Measurements from ENCODE around the gene RNF212. TPM values are rescaled to one million over a fixed set of nuclear protein-coding genes. Genes with fewer than 3 reads are reported as not detected.
A peak's percentile ranks its signal among the peaks of the same experiment; 100 is the strongest.
"Not testable (repeated sequence)": the region's sequence is repeated elsewhere in the genome, so short reads cannot be mapped to it uniquely, and the experiment has no call there.

The RNF212 gene
- total RNA-seq, 1 donor from 2014 or later: 6.9 TPM

- TF ChIP-seq, protein P1, sequence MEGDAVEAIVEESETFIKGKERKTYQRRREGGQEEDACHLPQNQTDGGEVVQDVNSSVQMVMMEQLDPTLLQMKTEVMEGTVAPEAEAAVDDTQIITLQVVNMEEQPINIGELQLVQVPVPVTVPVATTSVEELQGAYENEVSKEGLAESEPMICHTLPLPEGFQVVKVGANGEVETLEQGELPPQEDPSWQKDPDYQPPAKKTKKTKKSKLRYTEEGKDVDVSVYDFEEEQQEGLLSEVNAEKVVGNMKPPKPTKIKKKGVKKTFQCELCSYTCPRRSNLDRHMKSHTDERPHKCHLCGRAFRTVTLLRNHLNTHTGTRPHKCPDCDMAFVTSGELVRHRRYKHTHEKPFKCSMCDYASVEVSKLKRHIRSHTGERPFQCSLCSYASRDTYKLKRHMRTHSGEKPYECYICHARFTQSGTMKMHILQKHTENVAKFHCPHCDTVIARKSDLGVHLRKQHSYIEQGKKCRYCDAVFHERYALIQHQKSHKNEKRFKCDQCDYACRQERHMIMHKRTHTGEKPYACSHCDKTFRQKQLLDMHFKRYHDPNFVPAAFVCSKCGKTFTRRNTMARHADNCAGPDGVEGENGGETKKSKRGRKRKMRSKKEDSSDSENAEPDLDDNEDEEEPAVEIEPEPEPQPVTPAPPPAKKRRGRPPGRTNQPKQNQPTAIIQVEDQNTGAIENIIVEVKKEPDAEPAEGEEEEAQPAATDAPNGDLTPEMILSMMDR (IDR thresholded peaks at IDR 0.05): no peak
- Histone ChIP-seq H3K9me3 (no peaks in the 10 kb centered on the region), H3K4me3 (no peak overlapping the region), H3K4me1 (peaks cover 10% of the 10 kb centered on the region), H3K27me3 (peaks cover 32% of the 10 kb centered on the region), H3K27ac (no peak overlapping the region), H3K36me3 (no peaks in the 10 kb centered on the region)
- DNase-seq (peak; percentile 35), ATAC-seq (no peak)
- intact Hi-C loops (cut with DNase I): no loop called here
Measured at GRCh38 chr4:1057403-1057745, 56.0 kb downstream of the RNF212 start.

DNA sequence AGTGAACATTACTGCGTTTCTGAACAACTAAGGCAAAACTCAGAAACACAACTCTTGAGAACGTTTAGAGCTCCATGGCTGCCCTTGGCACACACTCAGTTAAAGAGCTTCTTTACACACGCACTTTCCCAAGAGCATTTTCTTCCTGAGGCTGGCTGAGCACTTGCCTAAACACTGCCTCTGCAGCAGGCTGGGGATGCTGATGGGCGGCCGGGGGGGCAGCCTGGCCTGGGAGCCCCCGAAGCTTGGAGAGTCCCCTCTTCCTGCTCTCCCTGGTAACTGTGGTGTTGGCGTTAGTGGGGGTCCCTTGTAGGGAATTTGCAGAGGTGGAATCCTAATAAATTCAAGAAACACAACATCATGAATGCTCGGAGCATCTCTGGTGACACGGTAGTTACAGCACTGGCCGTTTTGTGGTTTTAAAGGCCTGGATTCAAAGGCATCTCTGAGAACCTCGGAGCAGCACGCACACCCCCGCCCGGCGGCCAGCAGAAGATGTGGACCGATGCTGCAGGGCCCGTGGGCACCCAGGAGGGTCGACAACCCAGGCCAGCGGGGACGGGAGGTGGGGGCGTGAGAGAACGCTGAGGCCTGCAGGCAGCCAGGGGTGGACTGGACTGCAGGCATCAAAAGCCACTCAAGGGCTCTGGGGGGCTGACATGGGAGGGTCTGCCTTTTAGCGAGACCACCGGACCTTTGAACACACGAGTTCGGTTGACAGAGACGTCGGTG, 56.5 kb downstream of the RNF212 start:
- Histone ChIP-seq H3K9me3 (no peaks in the 10 kb centered on the region), H3K4me1 (peaks cover 10% of the 10 kb centered on the region), H3K27me3 (peaks cover 37% of the 10 kb centered on the region), H3K36me3 (no peaks in the 10 kb centered on the region), H3K27ac (no peak overlapping the region), H3K4me3 (no peak overlapping the region)
- peak; percentile 46 for DNase-seq
- intact Hi-C loops (cut with DNase I): no loop called here
- TF ChIP-seq, protein P1 (IDR thresholded peaks at IDR 0.05): no peak
- ATAC-seq: no peak

- Histone ChIP-seq H3K9me3 (no peaks in the 10 kb centered on the region), H3K36me3 (no peaks in the 10 kb centered on the region), H3K27me3 (peaks cover 38% of the 10 kb centered on the region), H3K4me3 (peak overlapping the region; percentile 19), H3K4me1 (peaks cover 10% of the 10 kb centered on the region), H3K27ac (peak overlapping the region; percentile 4)
- ATAC-seq (peak; percentile 64), DNase-seq (peak; percentile 69)
- intact Hi-C loops (cut with DNase I): no loop called here
- TF ChIP-seq, protein P1 (IDR thresholded peaks at IDR 0.05): no peak
Measured at GRCh38 chr4:1055721-1056590, 57.4 kb downstream of the RNF212 start.

GRCh38 chr4:1055243-1055701, 58.1 kb downstream of the RNF212 start:
- peaks cover 45% of the 10 kb centered on the region for H3K27me3 ChIP-seq
- peaks cover 10% of the 10 kb centered on the region for H3K4me1 ChIP-seq
- peak overlapping the region; percentile 4 for H3K27ac ChIP-seq
- peak overlapping the region; percentile 19 for H3K4me3 ChIP-seq
- intact Hi-C loops (cut with DNase I); H3K36me3 ChIP-seq; H3K9me3 ChIP-seq; ATAC-seq: not testable (repeated sequence)
- peak; percentile 53 for DNase-seq

DNA sequence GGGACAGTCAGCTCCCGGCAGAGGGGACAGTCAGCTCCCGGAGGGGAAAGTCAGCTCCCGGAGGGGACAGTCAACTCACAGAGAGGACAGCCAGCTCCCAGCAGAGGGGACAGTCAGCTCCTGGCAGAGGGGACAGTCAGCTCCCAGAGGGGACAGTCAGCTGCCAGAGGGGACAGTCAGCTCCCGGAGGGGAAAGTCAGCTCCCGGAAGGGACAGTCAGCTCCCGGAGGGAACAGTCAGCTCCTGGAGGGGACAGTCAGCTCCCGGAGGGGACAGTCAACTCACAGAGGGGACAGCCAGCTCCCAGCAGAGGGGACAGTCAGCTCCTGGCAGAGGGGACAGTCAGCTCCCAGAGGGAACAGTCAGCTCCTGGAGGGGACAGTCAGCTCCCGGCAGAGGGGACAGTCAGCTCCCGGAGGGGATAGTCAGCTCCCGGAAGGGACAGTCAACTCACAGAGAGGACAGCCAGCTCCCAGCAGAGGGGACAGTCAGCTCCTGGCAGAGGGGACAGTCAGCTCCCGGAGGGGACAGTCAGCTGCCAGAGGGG, 58.6 kb downstream of the RNF212 start:
- DNase-seq; H3K4me3 ChIP-seq; ATAC-seq; intact Hi-C loops (cut with DNase I); H3K36me3 ChIP-seq; H3K9me3 ChIP-seq; H3K27ac ChIP-seq: not testable (repeated sequence)
- H3K4me1 ChIP-seq: peaks cover 10% of the 10 kb centered on the region
- peaks cover 45% of the 10 kb centered on the region for H3K27me3 ChIP-seq

- ATAC-seq; intact Hi-C loops (cut with DNase I); DNase-seq; H3K27ac ChIP-seq; H3K36me3 ChIP-seq; H3K4me3 ChIP-seq; H3K9me3 ChIP-seq: not testable (repeated sequence)
- Histone ChIP-seq H3K4me1 (peaks cover 10% of the 10 kb centered on the region), H3K27me3 (peaks cover 45% of the 10 kb centered on the region)
Measured at GRCh38 chr4:1053891-1054290, 59.5 kb downstream of the RNF212 start.

Data from upper lobe of right lung (tissue), 1 donor.